ENCODE measurements around the gene FIGN. TPM values are rescaled to one million over a fixed set of nuclear protein-coding genes. Genes with fewer than 3 reads are reported as not detected.
A peak's percentile ranks its signal among the peaks of the same experiment; 100 is the strongest.

The FIGN gene
- total RNA-seq (1 to 10 TPM; 1.2 to 3.0 (median 1.8) TPM), polyA plus RNA-seq (1 to 10 TPM in 1 of 3 donors, under 1 TPM in 2; 0.08 to 1.6 (median 0.30) TPM)
- long read RNA-seq, donor 1, result 0 reads
- long read RNA-seq, donor 2, partial matches to known transcripts, result 0 of 2 reads
- long read RNA-seq, donor 2, other reads (novel, unspliced or antisense), result 2 of 2 reads

DNA sequence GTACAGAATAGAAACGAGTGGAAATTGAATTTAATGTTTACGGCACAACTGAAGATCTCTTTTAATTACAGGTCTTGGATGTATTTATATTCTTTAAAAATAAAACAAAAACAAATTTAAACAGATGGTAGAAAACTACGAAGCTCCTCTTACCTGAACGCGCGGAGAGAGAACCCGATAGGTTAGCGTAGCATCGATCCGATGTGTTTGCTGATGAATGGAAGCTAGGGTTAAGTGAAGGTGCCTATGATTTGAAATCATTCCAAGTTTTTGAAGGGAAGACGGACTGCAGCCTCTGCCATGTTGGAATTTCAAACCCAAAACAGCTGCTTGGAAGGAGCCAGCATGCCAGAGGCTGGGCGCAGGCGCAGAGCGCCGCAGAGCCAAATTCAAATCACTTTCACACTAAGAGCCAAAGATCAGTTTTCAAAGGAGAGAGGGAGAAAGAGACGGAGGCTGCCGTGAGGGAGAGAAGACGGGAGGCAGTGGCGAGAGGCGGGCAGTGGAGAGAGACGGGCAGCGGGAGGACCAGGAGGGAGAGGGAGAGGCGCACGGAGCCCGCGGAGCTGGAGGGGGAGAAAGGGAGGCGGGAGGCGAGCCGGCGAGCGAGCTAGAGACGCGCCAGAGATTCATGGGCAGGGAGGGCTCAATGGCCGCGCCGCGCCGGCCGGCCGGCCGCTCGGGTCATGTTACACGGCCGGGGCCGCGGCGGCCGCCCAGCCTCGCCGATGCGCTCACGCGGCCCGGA lies at the start of gene FIGN:
TSS of gene FIGN (minus strand) at position 324 of the 748 bp plus-strand sequence. CDS start 1,081 bp downstream, outside the sequence.
- Histone ChIP-seq H3K4me3 (peak within 1 kb of the TSS; percentile 82), H3K27me3 (ENCODE audit: insufficient read depth in 3 of 3, low read length in 2 of 3) (no peaks in the 10 kb centered on the region), H3K36me3 (ENCODE audit: insufficient read depth in 1 of 2, low read depth in 1 of 2) (no peaks in the 10 kb centered on the region), H3K4me1 (peaks cover 3% of the 10 kb centered on the region), H3K27ac (peak within 1 kb of the TSS; percentile 96), H3K9me3 (no peaks in the 10 kb centered on the region)
- WGBS, 3 donors, result 1% methylated on average over 21 to 54 of the region's 54 CpGs
- ATAC-seq (peak; percentile 87 to 90 (median 88)), DNase-seq (peak; percentile 85 to 91)
- TF ChIP-seq, protein P1, sequence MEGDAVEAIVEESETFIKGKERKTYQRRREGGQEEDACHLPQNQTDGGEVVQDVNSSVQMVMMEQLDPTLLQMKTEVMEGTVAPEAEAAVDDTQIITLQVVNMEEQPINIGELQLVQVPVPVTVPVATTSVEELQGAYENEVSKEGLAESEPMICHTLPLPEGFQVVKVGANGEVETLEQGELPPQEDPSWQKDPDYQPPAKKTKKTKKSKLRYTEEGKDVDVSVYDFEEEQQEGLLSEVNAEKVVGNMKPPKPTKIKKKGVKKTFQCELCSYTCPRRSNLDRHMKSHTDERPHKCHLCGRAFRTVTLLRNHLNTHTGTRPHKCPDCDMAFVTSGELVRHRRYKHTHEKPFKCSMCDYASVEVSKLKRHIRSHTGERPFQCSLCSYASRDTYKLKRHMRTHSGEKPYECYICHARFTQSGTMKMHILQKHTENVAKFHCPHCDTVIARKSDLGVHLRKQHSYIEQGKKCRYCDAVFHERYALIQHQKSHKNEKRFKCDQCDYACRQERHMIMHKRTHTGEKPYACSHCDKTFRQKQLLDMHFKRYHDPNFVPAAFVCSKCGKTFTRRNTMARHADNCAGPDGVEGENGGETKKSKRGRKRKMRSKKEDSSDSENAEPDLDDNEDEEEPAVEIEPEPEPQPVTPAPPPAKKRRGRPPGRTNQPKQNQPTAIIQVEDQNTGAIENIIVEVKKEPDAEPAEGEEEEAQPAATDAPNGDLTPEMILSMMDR (IDR thresholded peaks at IDR 0.05), result no peak
- intact Hi-C loops (cut with DNase I), result loop anchor here in 1 of 2 donors (5.0 kb wide), 1 partner anchor 389 kb away; no protein-coding TSS in a partner anchor

DNA sequence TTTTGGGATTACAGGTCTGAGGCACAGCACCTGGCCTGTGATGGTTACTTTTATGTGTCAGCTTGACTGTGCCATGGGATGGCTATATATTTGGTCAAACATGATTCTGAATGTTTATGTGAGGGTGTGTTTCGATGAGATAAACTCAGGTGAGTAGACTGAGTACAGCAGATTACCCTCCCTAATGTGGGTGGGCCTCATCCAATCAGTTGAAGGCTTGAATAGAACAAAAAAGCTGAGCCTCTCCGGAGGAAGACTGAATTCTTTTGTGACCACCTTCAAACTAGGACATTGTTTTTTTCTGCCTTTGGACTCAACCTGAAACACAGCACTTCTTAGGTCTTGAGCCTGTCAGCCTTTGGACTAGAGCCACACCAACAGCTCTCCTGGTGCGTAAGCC lies 49.4 kb upstream of the FIGN start:
- no peaks in the 10 kb centered on the region for H3K27me3 ChIP-seq (ENCODE audit: insufficient read depth in 3 of 3, low read length in 2 of 3)
- no peaks in the 10 kb centered on the region for H3K4me1 ChIP-seq
- no peaks in the 10 kb centered on the region for H3K36me3 ChIP-seq (ENCODE audit: insufficient read depth in 1 of 2, low read depth in 1 of 2)
- no peak overlapping the region for H3K27ac ChIP-seq
- WGBS, 3 donors, result 90 to 94% (median 92%) methylated on average over 3 of the region's 3 CpGs
- TF ChIP-seq, protein P1 (IDR thresholded peaks at IDR 0.05), result no peak
- intact Hi-C loops (cut with DNase I), result no loop called here
- no peak for ATAC-seq
- H3K9me3 ChIP-seq, result no peaks in the 10 kb centered on the region
- no peak for DNase-seq
- no peak overlapping the region for H3K4me3 ChIP-seq

DNA sequence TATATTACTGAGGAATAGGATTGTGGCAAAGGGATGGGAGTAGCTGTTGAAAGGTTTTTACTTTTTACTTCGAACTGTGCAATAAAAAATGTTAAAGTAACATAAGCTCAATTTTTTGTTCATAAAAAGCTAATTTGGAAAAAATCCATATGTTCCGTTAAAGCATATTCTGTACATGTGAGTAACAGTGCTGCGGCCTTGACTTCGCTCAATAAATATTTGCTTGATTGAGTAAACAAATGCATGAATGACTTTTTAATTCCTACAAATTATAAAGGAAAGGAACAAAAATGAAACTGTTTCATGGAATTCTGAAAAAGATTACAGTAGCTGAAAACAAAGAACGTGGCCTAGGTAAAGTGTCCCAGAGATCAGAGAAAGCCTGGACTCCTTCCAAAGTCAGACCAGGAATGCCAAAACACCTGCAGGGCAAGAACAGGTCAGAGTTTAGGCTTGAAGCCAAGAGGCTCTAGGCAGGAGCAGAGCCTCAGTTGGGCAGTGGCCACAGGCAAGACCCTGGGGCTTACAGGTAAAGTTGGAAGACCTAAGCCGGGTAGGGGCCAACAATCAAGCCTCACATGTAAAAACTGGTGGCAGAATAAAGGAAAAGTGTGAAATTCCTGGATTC lies 44.3 kb upstream of the FIGN start:
- WGBS, 3 donors, result 83 to 85% (median 84%) methylated on average over 6 of the region's 6 CpGs
- intact Hi-C loops (cut with DNase I), result no loop called here

GRCh38 chr2:163778045-163778781 lies 42.4 kb upstream of the FIGN start:
- Histone ChIP-seq H3K9me3 (no peaks in the 10 kb centered on the region), H3K27me3 (ENCODE audit: insufficient read depth in 3 of 3, low read length in 2 of 3) (no peaks in the 10 kb centered on the region), H3K36me3 (ENCODE audit: insufficient read depth in 1 of 2, low read depth in 1 of 2) (no peaks in the 10 kb centered on the region), H3K4me1 (no peaks in the 10 kb centered on the region), H3K27ac (no peak overlapping the region), H3K4me3 (no peak overlapping the region)
- TF ChIP-seq, protein P1 (IDR thresholded peaks at IDR 0.05), result no peak
- DNase-seq (no peak), ATAC-seq (no peak)
- intact Hi-C loops (cut with DNase I), result no loop called here
- WGBS, 3 donors, result 81 to 87% (median 84%) methylated on average over 5 of the region's 5 CpGs

More for the DNA sequence above, 44.3 kb upstream of the FIGN start:
- H3K4me3 ChIP-seq, result no peak overlapping the region
- H3K27ac ChIP-seq, result no peak overlapping the region
- no peaks in the 10 kb centered on the region for H3K27me3 ChIP-seq (ENCODE audit: insufficient read depth in 3 of 3, low read length in 2 of 3)
- DNase-seq, result no peak
- no peak for ATAC-seq
- H3K9me3 ChIP-seq, result no peaks in the 10 kb centered on the region
- TF ChIP-seq, protein P1 (IDR thresholded peaks at IDR 0.05), result no peak
- H3K36me3 ChIP-seq (ENCODE audit: insufficient read depth in 1 of 2, low read depth in 1 of 2), result no peaks in the 10 kb centered on the region
- no peaks in the 10 kb centered on the region for H3K4me1 ChIP-seq

All from psoas muscle (tissue), 8 donors.